K562 (cell line): Measurements from ENCODE around the gene SLC4A4. TPM values are rescaled to one million over a fixed set of nuclear protein-coding genes. Genes with fewer than 3 reads are reported as not detected.

Source experiments
- ATAC-seq: fragments of 200-7000 bp; cut with Tn5 transposase; 3 replicates; pipeline ENCODE4 v1.9.1; 2020; ENCODE audit warnings: moderate library complexity
- BruUV-seq: library from RNA; stranded (reverse); fragments of 400-500 nt; replicated peaks from 2 replicates; lab custom pipeline; 2021; lab: Mats Ljungman, UMichigan
- CTCF ChIA-PET: fragments of 300-600 bp; formaldehyde crosslinking; extraction: SDS; loops from one replicate; lab custom pipeline; 2021; ENCODE audit warnings: low intra/inter-chr PET ratio; lab: Yijun Ruan, JAX
- POLR2A ChIA-PET: fragments of 300-600, 350-650 bp; sonication (Branson Sonifier 250); formaldehyde crosslinking; extraction: SDS; loops from one replicate; lab custom pipeline; 2021; ENCODE audit warnings: antibody characterized with exemption, inconsistent platforms; lab: Yijun Ruan, JAX
- DNase-seq, 4 experiments: peaks; one replicate each; pipeline versions ENCODE4 v3.0.0 to v3.0.0-alpha.2; 2011 to 2018; ENCODE audit warnings: low spot score in 3 of 4, mixed read lengths in 3 of 4; ENCODE audit errors: extremely low read depth in 1 of 4
- FAIRE-seq: peaks from 2 replicates; lab custom pipeline; 2011; peaks lifted over from hg19 to GRCh38; lab: Jason Lieb, UNC
- H2AFZ ChIP-seq: 2 replicates; pipeline ENCODE4 v1.6.0; 2011; ENCODE audit warnings: low read depth, low read length, control low read depth, inconsistent platforms
- H3K27ac ChIP-seq: fragments of 200-600 bp; 3 replicates; pipeline ENCODE4 v1.8.0; 2011; ENCODE audit warnings: low read depth, mild to moderate bottlenecking, control low read depth, inconsistent platforms, low read length, moderate library complexity, mixed read lengths; ENCODE audit errors: extremely low read depth
- H3K27me3 ChIP-seq, 2 experiments: fragments of 300-600 bp in 1 of 2; 2 replicates in 1 of 2; 3 replicates in 1 of 2; pipeline versions ENCODE4 v1.6.0 to v1.8.0; 2011; ENCODE audit warnings: inconsistent platforms in 2 of 2, low read length in 2 of 2, mild to moderate bottlenecking in 1 of 2, mixed read lengths in 1 of 2, moderate library complexity in 1 of 2; ENCODE audit not compliant: control insufficient read depth in 2 of 2, insufficient read depth in 2 of 2
- H3K36me3 ChIP-seq: fragments of 300-600 bp; 3 replicates; pipeline ENCODE4 v1.8.0; 2011; ENCODE audit warnings: mild to moderate bottlenecking, low read length, inconsistent platforms; ENCODE audit not compliant: control insufficient read depth, insufficient read depth
- H3K4me1 ChIP-seq, 2 experiments: fragments of 200-600 bp in 1 of 2; replicated peaks in 1 of 2; 2 replicates in 1 of 2; 3 replicates in 1 of 2; pipeline versions ENCODE4 v1.5.1 to v1.8.0; 2011; ENCODE audit warnings: inconsistent platforms in 2 of 2, low read length in 2 of 2, mild to moderate bottlenecking in 1 of 2, mixed read lengths in 1 of 2, moderate library complexity in 1 of 2; ENCODE audit not compliant: control insufficient read depth in 2 of 2, insufficient read depth in 2 of 2
- H3K4me2 ChIP-seq: 2 replicates; pipeline ENCODE4 v1.6.1; 2011; ENCODE audit warnings: low read length, control low read depth, inconsistent platforms, mixed read lengths; ENCODE audit not compliant: insufficient read depth
- H3K4me3 ChIP-seq: fragments of 200-600 bp; sonication (generic), shearing (Covaris generic); 2 replicates; pipeline ENCODE4 v1.5.1; 2016; ENCODE audit warnings: control low read depth, inconsistent platforms
- H3K79me2 ChIP-seq: fragments of 200-600 bp; 3 replicates; pipeline ENCODE4 v1.8.0; 2011; ENCODE audit warnings: low read length, inconsistent platforms; ENCODE audit not compliant: control insufficient read depth, insufficient read depth
- H3K9ac ChIP-seq, 2 experiments: 2 replicates each; pipeline versions ENCODE4 v1.6.0 to v1.6.1; 2011; ENCODE audit warnings: low read depth in 2 of 2, low read length in 2 of 2, control low read depth in 1 of 2, inconsistent platforms in 1 of 2, mild to moderate bottlenecking in 1 of 2, mixed read lengths in 1 of 2; ENCODE audit not compliant: insufficient read depth in 1 of 2
- H3K9me1 ChIP-seq: one replicate; pipeline ENCODE4 v1.6.0; 2011; ENCODE audit warnings: inconsistent platforms, mild to moderate bottlenecking, low read length, moderate library complexity; ENCODE audit not compliant: control insufficient read depth, insufficient read depth
- H3K9me3 ChIP-seq: replicated peaks from 2 replicates; pipeline ENCODE4 v1.5.1; 2011; ENCODE audit warnings: low read depth, low read length, inconsistent platforms; ENCODE audit not compliant: control insufficient read depth, insufficient read depth
- H4K20me1 ChIP-seq: replicated peaks from 2 replicates; pipeline ENCODE4 v1.6.1; 2011; ENCODE audit warnings: low read length, inconsistent platforms, mixed read lengths; ENCODE audit not compliant: control insufficient read depth, insufficient read depth
- CTBP1 ChIP-seq: fragments of 450-650 bp; IDR thresholded peaks from 2 replicates; pipeline ENCODE4 v1.6.1; 2016; ENCODE audit warnings: borderline replicate concordance
- GATAD2B ChIP-seq: fragments of 450-650 bp; IDR thresholded peaks from 2 replicates; pipeline ENCODE4 v1.6.1; 2017; ENCODE audit warnings: mild to moderate bottlenecking, borderline replicate concordance
- HCFC1 ChIP-seq: IDR thresholded peaks from 2 replicates; pipeline ENCODE4 v1.6.1; 2012; ENCODE audit warnings: low read depth, low read length, improper control_type of control experiment
- HMGXB4 ChIP-seq: sonication (generic); formaldehyde crosslinking; IDR thresholded peaks from 2 replicates; pipeline ENCODE4 v1.8.1; 2023; ENCODE audit warnings: mild to moderate bottlenecking, missing genetic modification reagents
- IRF2 ChIP-seq: sonication (generic); formaldehyde crosslinking; IDR thresholded peaks from 2 replicates; pipeline ENCODE4 v1.8.1; 2022; ENCODE audit warnings: mild to moderate bottlenecking, missing genetic modification reagents
- NR2C2 ChIP-seq, 2 experiments: fragments of 200-800 bp in 1 of 2; sonication (Bioruptor generic) in 1 of 2; sonication (generic) in 1 of 2; formaldehyde crosslinking in 1 of 2; IDR thresholded peaks; 2 replicates each; pipeline versions ENCODE4 v1.6.1 to v1.8.0; 2016 to 2022; ENCODE audit warnings: mild to moderate bottlenecking in 1 of 2, missing compliant biosample characterization in 1 of 2, missing genetic modification characterization in 1 of 2, missing genetic modification reagents in 1 of 2
- NR2F6 ChIP-seq: fragments of 450-650 bp; formaldehyde crosslinking; IDR thresholded peaks from 2 replicates; pipeline ENCODE4 v1.4.0; 2020; ENCODE audit warnings: mild to moderate bottlenecking
- PKNOX1 ChIP-seq: fragments of 450-650 bp; IDR thresholded peaks from 2 replicates; pipeline ENCODE4 v1.6.1; 2016
- PML ChIP-seq: IDR thresholded peaks from 2 replicates; pipeline ENCODE4 v1.6.1; 2012; ENCODE audit warnings: low read length, inconsistent platforms
- RB1 ChIP-seq: fragments of 450-650 bp; IDR thresholded peaks from 2 replicates; pipeline ENCODE4 v1.6.1; 2017; ENCODE audit warnings: low read depth, mild to moderate bottlenecking
- RBBP5 ChIP-seq: fragments of 200-600 bp; sonication (generic); IDR thresholded peaks from 2 replicates; pipeline ENCODE4 v1.6.1; 2012; ENCODE audit warnings: borderline replicate concordance, mild to moderate bottlenecking, low read length, control low read depth, inconsistent platforms; ENCODE audit not compliant: insufficient read depth, poor library complexity, severe bottlenecking
- RBM17 ChIP-seq: fragments of 200-400 bp; formaldehyde crosslinking; IDR thresholded peaks from 2 replicates; pipeline ENCODE4 v1.6.1; 2017; ENCODE audit warnings: low read depth, mild to moderate bottlenecking, low read length, borderline replicate concordance
- SRSF7 ChIP-seq: fragments of 200-400 bp; formaldehyde crosslinking; optimal IDR thresholded peaks from 2 replicates; pipeline ENCODE3; 2017; ENCODE audit warnings: mild to moderate bottlenecking, low read depth, low read length
- TEAD2 ChIP-seq: fragments of 450-650 bp; IDR thresholded peaks from 2 replicates; pipeline ENCODE4 v1.6.1; 2016; ENCODE audit warnings: missing genetic modification characterization, control low read depth, missing compliant biosample characterization
- ZBTB43 ChIP-seq: sonication (generic); formaldehyde crosslinking; IDR thresholded peaks from 2 replicates; pipeline ENCODE4 v1.8.0; 2023; ENCODE audit warnings: mild to moderate bottlenecking, missing genetic modification reagents
- ZNF121 ChIP-seq: sonication (generic); formaldehyde crosslinking; conservative IDR thresholded peaks from 2 replicates; pipeline ENCODE4 v1.8.0; 2022; ENCODE audit warnings: missing genetic modification reagents
- ZNF23 ChIP-seq: fragments of 250-450 bp; sonication (Bioruptor Pico); IDR thresholded peaks from 2 replicates; pipeline ENCODE4 v1.4.0; 2020; ENCODE audit warnings: mild to moderate bottlenecking
- ZNF280B ChIP-seq: fragments of 250-450 bp; sonication (Bioruptor Pico); IDR thresholded peaks from 2 replicates; pipeline ENCODE4 v1.5.1; 2021; ENCODE audit warnings: mild to moderate bottlenecking
- ZNF75A ChIP-seq: fragments of 450-650 bp; formaldehyde crosslinking; IDR thresholded peaks from 2 replicates; pipeline ENCODE4 v1.4.0; 2020; ENCODE audit warnings: mild to moderate bottlenecking
- ZNF79 ChIP-seq: fragments of 250-450 bp; sonication (Bioruptor Pico); IDR thresholded peaks from 2 replicates; pipeline ENCODE4 v1.4.0; 2020; ENCODE audit warnings: low read depth, mild to moderate bottlenecking, moderate library complexity
- WGBS: fragments of 100-300 bp; shearing (Covaris generic); methylation state at CpG from one replicate; pipeline ENCODE4 v1.1.6; 2016; ENCODE audit warnings: low coverage, mixed read lengths; ENCODE audit not compliant: insufficient coverage; ENCODE audit errors: missing lambda C conversion rate; 5-methylcytosine and 5-hydroxymethylcytosine counted together
- in situ Hi-C: fragments of 300-500 bp; cut with MboI; formaldehyde crosslinking; loops from 4 replicates; pipeline ENCODE4 v1.15.0; 2018; ENCODE audit warnings: inconsistent platforms, mixed read lengths
- intact Hi-C: fragments of 100-400 bp; cut with micrococcal nuclease; formaldehyde crosslinking; loops from 2 replicates; pipeline ENCODE4 v1.14.2; 2022
- polyA plus RNA-seq, 8 experiments: library from polyadenylated mRNA; depleted of rRNA in 4 of 8; stranded (reverse) in 5 of 8; unstranded in 3 of 8; fragments of >200 nt; fragmentation: Nextera tagmentation in 2 of 8; fragmentation: Illumina TruSeq in 1 of 8; extraction: Ambion mirVana in 2 of 8; extraction: Trizol in 1 of 8; gene quantifications; 2 replicates each; pipeline versions ENCODE4 v1.2.1 to v1.2.3, GENCODE V29; 2011 to 2014; ENCODE audit warnings: inconsistent platforms in 1 of 8, missing spikeins in 1 of 8
- total RNA-seq, 7 experiments: library from RNA; depleted of rRNA in 6 of 7; stranded (reverse); fragments of >200 nt in 6 of 7; fragmentation: Illumina TruSeq in 2 of 7; extraction: Trizol in 2 of 7; gene quantifications; 2 replicates each; pipeline versions ENCODE4 v1.2.1 to v1.2.3, GENCODE V29; 2011 to 2021; ENCODE audit warnings: low replicate concordance in 1 of 7

SLC4A4 gene
- total and polyA plus RNA-seq, 9 of the 15 experiments (the other 6 are each of a cell fraction or from before 2014, with no cell fraction given) = 0.01 to 0.18 (median 0.07) TPM; not detected in 2

- ChIA-PET CTCF (no interaction called here), POLR2A (no interaction called here)
- BruUV-seq = no TSS peak
- no peak overlapping the region for H3K4me3 ChIP-seq
- no peaks in the 10 kb centered on the region for H3K9me1 ChIP-seq
- no peak overlapping the region for H3K4me2 ChIP-seq
- H3K27me3 ChIP-seq = no peaks in the 10 kb centered on the region
- H3K36me3 ChIP-seq = no peaks in the 10 kb centered on the region
- TF ChIP-seq TEAD2 (tag) (no peak), HCFC1 (no peak), RB1 (no peak), IRF2 (CRISPR knock-in tag) (no peak), ZNF79 (no peak), ZBTB43 (CRISPR knock-in tag) (no peak), RBM17 (no peak), PML (no peak), ZNF121 (CRISPR knock-in tag) (no peak), SRSF7 (no peak), NR2C2 (CRISPR knock-in tag; IDR thresholded peaks at IDR 0.05) (no peak), NR2C2 (tag; IDR thresholded peaks at IDR 0.05) (no peak), GATAD2B (no peak), ZNF75A (CRISPR knock-in tag) (no peak), HMGXB4 (CRISPR knock-in tag) (no peak), ZNF280B (no peak), PKNOX1 (no peak), NR2F6 (CRISPR knock-in tag) (no peak), RBBP5 (no peak), ZNF23 (CRISPR knock-in tag) (no peak), CTBP1 (no peak)
- no peaks in the 10 kb centered on the region for H3K9me3 ChIP-seq
- WGBS = 0% methylated on average over 2 of the region's 2 CpGs
- intact Hi-C loops = no loop called here
- no peak overlapping the region for H3K27ac ChIP-seq
- no peak for DNase-seq
- no peak overlapping the region for H2AFZ ChIP-seq
- in situ Hi-C loops = no loop called here
- no peak for FAIRE-seq
- ATAC-seq = no peak
- no peaks in the 10 kb centered on the region for H4K20me1 ChIP-seq
- no peaks in the 10 kb centered on the region for H3K4me1 ChIP-seq
- H3K79me2 ChIP-seq = no peaks in the 10 kb centered on the region
- no peak overlapping the region for H3K9ac ChIP-seq
Observed at GRCh38 chr4:71307729-71308128, 31.1 kb upstream of the SLC4A4 start.
